ENCODE measurements around the gene ZMIZ2. TPM values are rescaled to one million over a fixed set of nuclear protein-coding genes. Genes with fewer than 3 reads are reported as not detected.

Gene ZMIZ2
- total and polyA plus RNA-seq, 9 of the 15 experiments (the other 6 are each of a cell fraction or from before 2014, with no cell fraction given) = 0.13 to 40.3 (median 4.9) TPM

DNA sequence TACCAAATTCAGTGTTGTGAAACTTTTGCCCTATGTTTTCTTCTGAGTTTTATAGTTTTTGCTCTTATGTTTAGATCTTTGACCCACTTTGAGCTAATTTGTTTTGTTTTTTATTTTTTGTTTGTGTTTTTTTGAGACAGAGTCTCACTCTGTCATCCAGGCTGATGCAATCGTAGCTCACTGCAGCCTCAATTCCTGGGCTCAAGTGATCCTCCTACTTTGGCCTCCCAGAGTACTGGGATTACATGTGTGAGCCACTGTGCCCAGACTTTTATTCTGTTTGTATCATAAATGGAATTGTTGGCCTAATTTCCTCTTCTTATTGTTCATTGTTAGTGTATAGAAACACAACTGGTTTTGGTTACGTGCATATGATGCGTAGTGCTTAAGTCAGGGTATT, 43.2 kb upstream of the ZMIZ2 start:
- ChIA-PET CTCF (ENCODE audit: low intra/inter-chr PET ratio) (no interaction called here), POLR2A (interaction anchor here (0.6 kb wide), 1 partner anchor 275 kb away, joined by 3 read pairs; no protein-coding TSS in a partner anchor)
- peaks cover 3% of the 10 kb centered on the region for H3K9me1 ChIP-seq (ENCODE audit: control insufficient read depth, insufficient read depth, low read length)
- intact Hi-C loops (cut with micrococcal nuclease) = no loop called here
- FAIRE-seq = no peak
- H3K36me3 ChIP-seq (ENCODE audit: control insufficient read depth, insufficient read depth, low read length) = peaks cover 50% of the 10 kb centered on the region; the same call in 2 of the 3 replicates
- no peaks in the 10 kb centered on the region for H3K79me2 ChIP-seq (ENCODE audit: control insufficient read depth, insufficient read depth, low read length)
- H3K4me2 ChIP-seq (ENCODE audit: insufficient read depth, low read length) = no peak overlapping the region
- TF ChIP-seq CEBPG (CRISPR knock-in tag; IDR thresholded peaks at IDR 0.05) (peak; percentile 58; the same call in 1 of the 2 replicates), CEBPG (tag; conservative IDR thresholded peaks at IDR 0.05 in 1 of 2, IDR thresholded peaks at IDR 0.05 in 1 of 2) (no peak; a peak in 1 of 4 replicates), TRIM24 (IDR thresholded peaks at IDR 0.05) (peak; percentile 23 to 25; a peak in 1 of 4 replicates)
- TF ChIP-seq, protein P1, sequence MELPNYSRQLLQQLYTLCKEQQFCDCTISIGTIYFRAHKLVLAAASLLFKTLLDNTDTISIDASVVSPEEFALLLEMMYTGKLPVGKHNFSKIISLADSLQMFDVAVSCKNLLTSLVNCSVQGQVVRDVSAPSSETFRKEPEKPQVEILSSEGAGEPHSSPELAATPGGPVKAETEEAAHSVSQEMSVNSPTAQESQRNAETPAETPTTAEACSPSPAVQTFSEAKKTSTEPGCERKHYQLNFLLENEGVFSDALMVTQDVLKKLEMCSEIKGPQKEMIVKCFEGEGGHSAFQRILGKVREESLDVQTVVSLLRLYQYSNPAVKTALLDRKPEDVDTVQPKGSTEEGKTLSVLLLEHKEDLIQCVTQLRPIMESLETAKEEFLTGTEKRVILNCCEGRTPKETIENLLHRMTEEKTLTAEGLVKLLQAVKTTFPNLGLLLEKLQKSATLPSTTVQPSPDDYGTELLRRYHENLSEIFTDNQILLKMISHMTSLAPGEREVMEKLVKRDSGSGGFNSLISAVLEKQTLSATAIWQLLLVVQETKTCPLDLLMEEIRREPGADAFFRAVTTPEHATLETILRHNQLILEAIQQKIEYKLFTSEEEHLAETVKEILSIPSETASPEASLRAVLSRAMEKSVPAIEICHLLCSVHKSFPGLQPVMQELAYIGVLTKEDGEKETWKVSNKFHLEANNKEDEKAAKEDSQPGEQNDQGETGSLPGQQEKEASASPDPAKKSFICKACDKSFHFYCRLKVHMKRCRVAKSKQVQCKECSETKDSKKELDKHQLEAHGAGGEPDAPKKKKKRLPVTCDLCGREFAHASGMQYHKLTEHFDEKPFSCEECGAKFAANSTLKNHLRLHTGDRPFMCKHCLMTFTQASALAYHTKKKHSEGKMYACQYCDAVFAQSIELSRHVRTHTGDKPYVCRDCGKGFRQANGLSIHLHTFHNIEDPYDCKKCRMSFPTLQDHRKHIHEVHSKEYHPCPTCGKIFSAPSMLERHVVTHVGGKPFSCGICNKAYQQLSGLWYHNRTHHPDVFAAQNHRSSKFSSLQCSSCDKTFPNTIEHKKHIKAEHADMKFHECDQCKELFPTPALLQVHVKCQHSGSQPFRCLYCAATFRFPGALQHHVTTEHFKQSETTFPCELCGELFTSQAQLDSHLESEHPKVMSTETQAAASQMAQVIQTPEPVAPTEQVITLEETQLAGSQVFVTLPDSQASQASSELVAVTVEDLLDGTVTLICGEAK (IDR thresholded peaks at IDR 0.05) = no peak
- TF ChIP-seq, protein P1 (CRISPR knock-in tag; IDR thresholded peaks at IDR 0.05) = no peak
- no peak for DNase-seq (ENCODE audit: extremely low read depth in 1 of 4, low spot score in 3 of 4)
- H3K27me3 ChIP-seq (ENCODE audit: control insufficient read depth in 2 of 2, insufficient read depth in 2 of 2, low read length in 2 of 2) = no peaks in the 10 kb centered on the region
- H4K20me1 ChIP-seq (replicated peaks; ENCODE audit: control insufficient read depth, insufficient read depth, low read length) = no peaks in the 10 kb centered on the region
- 92% methylated on average over 3 of the region's 3 CpGs for WGBS (ENCODE audit: insufficient coverage, low coverage, missing lambda C conversion rate)
- no peak for ATAC-seq
- no peak overlapping the region for H3K9ac ChIP-seq (ENCODE audit: insufficient read depth in 1 of 2, low read depth in 2 of 2, low read length in 2 of 2)
- no TSS peak for BruUV-seq (replicated peaks)
- no peak overlapping the region for H3K4me3 ChIP-seq
- in situ Hi-C loops (cut with MboI) = no loop called here
- H3K4me1 ChIP-seq (replicated peaks in 1 of 2; ENCODE audit: control insufficient read depth in 2 of 2, insufficient read depth in 2 of 2, low read length in 2 of 2) = peaks cover 0 to 6% of the 10 kb centered on the region in 2 experiments; a peak in 2 of 5 replicates
- H3K9me3 ChIP-seq (replicated peaks; ENCODE audit: control insufficient read depth, insufficient read depth, low read depth, low read length) = no peaks in the 10 kb centered on the region
- no peak overlapping the region for H3K27ac ChIP-seq (ENCODE audit: extremely low read depth, low read depth, low read length)
- H2AFZ ChIP-seq (ENCODE audit: low read depth, low read length) = no peak overlapping the region
